Measurements from ENCODE around the gene IQSEC3. TPM values are rescaled to one million over a fixed set of nuclear protein-coding genes. Genes with fewer than 3 reads are reported as not detected.

Gene IQSEC3
- total RNA-seq, 2 experiments from 2014 or later: 1.4 to 1.8 TPM

DNA sequence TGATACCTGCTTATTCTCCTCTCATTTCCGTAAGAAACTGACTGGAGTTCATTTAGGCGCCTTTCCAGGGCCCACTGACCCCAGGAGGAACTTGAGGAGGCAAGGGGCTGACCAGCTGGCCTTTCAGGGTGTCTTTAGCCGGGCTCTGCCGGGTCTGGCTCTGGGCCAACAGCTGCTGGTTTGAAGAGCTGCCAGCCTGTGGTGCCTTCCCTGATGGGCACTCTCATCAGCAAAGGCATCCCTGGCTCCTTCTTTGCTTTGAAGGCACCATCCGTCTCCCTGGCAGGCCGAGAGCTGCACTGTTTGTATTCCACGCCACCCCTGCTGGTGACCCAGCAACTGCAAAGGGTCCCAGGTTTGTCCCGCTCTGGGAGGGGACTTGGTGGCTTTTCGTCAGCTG is 42.0 kb downstream of the IQSEC3 start:
- ChIA-PET POLR2A (no interaction called here), CTCF (no interaction called here)

GRCh38 chr12:109446-109845 is 42.9 kb downstream of the IQSEC3 start:
- ChIA-PET POLR2A (no interaction called here), CTCF (no interaction called here)

GRCh38 chr12:109872-110271 is 43.3 kb downstream of the IQSEC3 start:
- ChIA-PET POLR2A (no interaction called here), CTCF (no interaction called here)

GRCh38 chr12:111699-112493 is 45.3 kb downstream of the IQSEC3 start:
- POLR2A ChIA-PET: interaction anchor here (0.6 kb wide), 1 partner anchor 53 kb away, joined by 3 read pairs; no protein-coding TSS in a partner anchor
- CTCF ChIA-PET: no interaction called here

GRCh38 chr12:113347-113746 is 46.8 kb downstream of the IQSEC3 start:
- ChIA-PET CTCF (no interaction called here), POLR2A (no interaction called here)

- CTCF ChIA-PET: no interaction called here
- POLR2A ChIA-PET: no interaction called here
Measured at GRCh38 chr12:114626-115211, 48.2 kb downstream of the IQSEC3 start.

GRCh38 chr12:115518-115917 is 49.0 kb downstream of the IQSEC3 start:
- ChIA-PET POLR2A (no interaction called here), CTCF (no interaction called here)

DNA sequence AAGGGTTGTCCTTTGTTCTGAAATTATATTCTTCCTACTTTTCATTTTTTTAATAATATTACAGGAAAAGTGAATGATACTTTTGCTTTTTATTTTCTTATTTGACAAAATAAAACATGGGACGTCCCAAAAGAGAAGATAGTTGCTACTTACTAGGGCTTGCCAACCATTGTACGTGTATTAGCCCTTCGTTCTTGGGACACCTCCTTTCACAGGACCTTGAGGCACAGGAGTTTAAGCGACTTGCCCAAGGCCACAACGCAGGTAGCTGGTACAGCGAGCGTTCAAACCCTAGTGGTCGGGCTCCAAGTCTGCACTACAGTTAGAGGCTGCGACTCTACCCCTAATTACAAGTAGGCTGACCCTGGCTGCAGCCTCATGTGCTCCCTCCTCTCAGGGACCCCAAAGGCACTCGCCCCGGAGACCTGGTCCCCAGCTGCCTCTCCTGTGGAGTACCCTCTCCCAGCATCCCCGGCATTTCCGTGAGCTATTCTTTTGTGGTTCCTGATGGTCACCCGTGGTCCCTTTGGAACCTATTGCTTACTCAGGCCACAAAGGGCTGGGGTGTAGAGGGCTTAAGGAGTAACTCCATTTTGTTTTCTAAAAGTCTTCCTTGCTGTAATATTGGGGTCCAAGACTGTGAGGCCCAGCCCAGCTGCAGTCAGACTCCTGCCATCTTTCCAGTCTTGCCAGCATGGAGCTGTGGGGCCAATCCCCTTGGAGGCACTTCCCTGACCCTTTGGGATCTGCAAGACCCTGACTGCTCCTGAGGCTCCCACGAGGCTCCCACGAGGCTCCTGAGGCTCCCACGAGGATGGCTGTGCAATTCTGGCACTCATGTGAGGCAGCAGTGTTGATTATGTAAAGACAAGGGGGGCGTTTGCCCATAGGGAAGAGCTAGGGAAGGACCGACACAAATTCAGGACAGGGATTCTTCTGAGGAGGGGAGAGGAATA is 49.7 kb downstream of the IQSEC3 start:
- CTCF ChIA-PET: no interaction called here
- POLR2A ChIA-PET: no interaction called here

GRCh38 chr12:117311-117710 is 50.7 kb downstream of the IQSEC3 start:
- CTCF ChIA-PET: interaction anchor here (0.6 kb wide), 1 partner anchor 661 kb away, joined by 3 read pairs; no protein-coding TSS in a partner anchor

DNA sequence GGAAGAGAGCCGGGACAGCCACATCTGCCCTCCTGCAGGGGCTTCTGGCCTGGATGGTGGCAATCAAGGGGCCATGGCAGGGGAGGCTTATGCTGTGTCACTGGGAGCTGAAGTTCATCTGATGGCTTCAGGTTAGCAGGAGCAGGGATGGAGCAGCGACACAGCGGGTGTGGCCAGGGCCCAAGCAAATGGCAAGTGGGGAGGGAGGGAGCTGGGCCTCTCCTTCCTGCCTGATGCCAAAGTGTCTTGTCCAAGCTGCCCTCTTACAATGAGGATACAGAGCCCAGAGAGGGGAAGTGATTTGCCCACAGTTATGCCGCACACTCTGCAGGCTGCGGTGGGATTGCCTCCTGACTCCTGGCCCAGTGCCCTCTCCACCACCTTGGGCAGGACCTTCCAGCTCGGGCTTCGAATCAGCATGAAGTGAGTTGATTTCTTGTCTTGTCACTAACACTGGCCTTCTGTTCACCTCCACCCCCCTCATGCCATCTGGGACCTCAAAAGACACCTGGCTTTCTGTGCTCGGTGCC is 51.3 kb downstream of the IQSEC3 start:
- POLR2A ChIA-PET: no interaction called here
- CTCF ChIA-PET: no interaction called here

More at GRCh38 chr12:117311-117710, 50.7 kb downstream of the IQSEC3 start:
- POLR2A ChIA-PET: no interaction called here

GRCh38 chr12:118591-118990 is 52.0 kb downstream of the IQSEC3 start:
- CTCF ChIA-PET: no interaction called here
- POLR2A ChIA-PET: no interaction called here

DNA sequence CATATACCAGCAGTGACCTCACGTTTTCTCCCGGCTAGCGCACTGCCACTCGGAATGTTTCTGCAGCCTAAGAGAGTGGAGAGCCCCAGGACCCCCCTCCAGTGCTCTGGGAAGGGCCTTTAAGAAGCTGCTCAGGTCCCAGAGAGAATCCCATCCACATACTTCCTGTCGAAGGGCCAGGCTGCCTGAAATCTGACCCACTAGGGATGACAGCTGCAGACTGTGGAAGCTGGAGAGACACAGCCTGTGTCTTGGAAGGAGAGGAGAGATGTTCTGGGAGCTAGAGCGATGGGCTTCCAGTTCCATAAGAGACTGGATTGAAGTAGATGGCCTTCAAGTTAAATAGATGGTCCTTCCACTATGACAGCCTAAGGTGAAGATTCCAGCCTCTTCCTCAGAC is 54.4 kb downstream of the IQSEC3 start:
- POLR2A ChIA-PET: no interaction called here

DNA sequence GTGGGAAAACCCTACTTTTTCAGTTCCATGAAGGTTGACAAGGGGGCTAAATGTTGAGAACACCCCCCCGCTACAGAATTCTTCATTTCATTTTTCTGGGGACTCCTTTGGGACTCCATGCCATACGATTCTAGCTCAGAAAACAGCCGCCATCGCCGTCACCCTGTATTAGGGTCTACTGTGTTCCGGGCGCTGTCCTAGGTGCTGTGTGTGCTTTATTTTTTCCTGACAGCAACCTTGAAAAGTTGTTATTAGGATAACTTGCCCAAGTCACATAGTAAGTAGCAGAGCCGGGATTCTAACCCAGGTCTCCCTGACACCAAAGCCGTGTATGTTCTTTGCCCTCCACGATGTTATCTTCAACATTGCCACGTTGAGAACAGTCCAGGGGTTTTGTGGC is 55.1 kb downstream of the IQSEC3 start:
- ChIA-PET POLR2A (no interaction called here), CTCF (interaction anchor here (0.6 kb wide), 1 partner anchor 295 kb away, joined by 4 read pairs; no protein-coding TSS in a partner anchor)

More for the DNA sequence above, 54.4 kb downstream of the IQSEC3 start:
- CTCF ChIA-PET: interaction anchor here (0.6 kb wide), 1 partner anchor 296 kb away, joined by 4 read pairs; no protein-coding TSS in a partner anchor

DNA sequence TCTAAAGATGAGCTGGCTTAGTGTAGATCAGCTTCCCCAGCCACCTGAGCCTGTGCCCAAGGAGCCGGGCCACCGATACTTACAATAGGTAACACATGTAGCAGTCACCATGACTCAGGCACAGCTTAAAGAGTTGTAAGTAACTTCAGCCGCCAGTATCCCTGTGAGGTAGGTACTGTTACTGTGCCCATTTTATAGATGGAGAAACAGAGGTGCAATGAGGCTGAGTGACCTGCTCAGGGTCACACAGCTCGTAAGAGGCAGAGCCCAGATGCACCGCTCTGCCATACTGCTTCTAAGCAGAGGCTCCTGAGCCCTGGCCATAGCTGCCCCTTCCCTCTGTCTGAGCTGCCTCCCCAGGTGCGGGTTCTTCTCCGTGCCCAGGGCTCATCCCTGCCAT is 58.5 kb downstream of the IQSEC3 start:
- POLR2A ChIA-PET: no interaction called here
- CTCF ChIA-PET: no interaction called here

DNA sequence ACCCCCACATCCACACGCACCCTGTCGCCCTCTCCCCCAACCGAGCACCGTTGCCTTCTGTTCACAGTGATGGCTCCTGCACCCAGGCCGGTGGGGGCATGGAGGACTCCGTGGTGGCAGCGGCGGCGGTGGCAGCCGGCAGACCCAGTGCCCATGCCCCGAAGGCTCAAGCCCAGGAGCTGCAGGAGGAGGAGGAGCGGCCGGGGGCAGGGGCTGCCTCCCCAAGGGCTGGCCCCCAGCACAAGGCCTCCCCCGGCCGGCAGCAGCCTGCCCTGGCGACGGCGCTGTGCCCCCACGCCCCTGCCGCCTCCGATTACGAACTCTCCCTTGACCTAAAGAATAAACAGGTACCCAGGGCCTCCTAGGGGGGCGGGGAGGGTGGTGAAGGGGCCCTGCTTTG is 59.0 kb downstream of the IQSEC3 start:
- CTCF ChIA-PET: no interaction called here
- POLR2A ChIA-PET: no interaction called here

DNA sequence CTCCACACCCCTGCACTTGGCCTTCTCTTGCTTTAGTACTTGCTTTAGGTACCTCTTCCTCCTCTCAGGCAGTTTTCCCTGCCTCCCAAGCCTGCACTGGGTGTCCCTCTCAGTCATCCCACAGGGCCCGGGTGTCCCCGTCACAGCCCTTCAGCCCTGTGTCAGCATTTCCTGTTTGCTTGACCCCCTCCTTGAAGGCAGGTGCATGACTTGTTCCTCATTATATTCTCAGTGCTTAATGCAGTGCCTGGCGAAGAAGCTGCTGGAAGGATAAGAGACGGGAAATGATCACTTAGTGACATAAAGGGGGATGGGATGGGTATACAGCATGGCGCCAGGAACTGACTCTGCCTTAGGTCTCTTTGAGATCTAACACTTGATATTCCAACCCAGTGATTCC is 61.5 kb downstream of the IQSEC3 start:
- CTCF ChIA-PET: no interaction called here
- POLR2A ChIA-PET: interaction anchor here (0.7 kb wide), 1 partner anchor 7 kb away, joined by 3 read pairs; no protein-coding TSS in a partner anchor

GRCh38 chr12:129001-129400 is 62.4 kb downstream of the IQSEC3 start:
- POLR2A ChIA-PET: no interaction called here
- CTCF ChIA-PET: no interaction called here

DNA sequence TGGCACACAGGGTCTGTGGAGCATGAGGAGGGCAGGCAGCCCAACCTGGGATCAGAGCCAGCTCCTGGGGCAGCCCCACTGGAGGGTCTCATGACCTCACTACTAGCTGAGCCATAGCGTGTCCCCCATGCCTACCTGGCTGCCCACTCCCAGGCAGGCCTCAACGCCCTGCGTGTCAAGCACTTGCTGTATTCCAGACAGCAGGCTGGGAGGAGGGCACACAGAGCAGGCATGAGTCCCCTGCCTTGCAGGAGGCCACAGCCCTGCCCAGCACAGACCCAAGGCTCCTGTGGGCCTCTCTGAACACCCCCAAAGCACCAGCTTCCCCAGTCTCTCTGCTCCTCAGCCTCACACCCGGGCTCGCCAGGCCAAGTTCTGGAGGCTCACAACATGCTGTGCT is 64.0 kb downstream of the IQSEC3 start:
- ChIA-PET CTCF (no interaction called here), POLR2A (no interaction called here)

- CTCF ChIA-PET: no interaction called here
Measured at GRCh38 chr12:131008-131407, 64.4 kb downstream of the IQSEC3 start.

More at GRCh38 chr12:131008-131407, 64.4 kb downstream of the IQSEC3 start:
- POLR2A ChIA-PET: no interaction called here

Data from activated CD8-positive, alpha-beta memory T cell treated with anti-CD3 and anti-CD28 coated beads for 36 hours (primary cell).